Measurements from ENCODE around the gene GRB10.

DNA sequence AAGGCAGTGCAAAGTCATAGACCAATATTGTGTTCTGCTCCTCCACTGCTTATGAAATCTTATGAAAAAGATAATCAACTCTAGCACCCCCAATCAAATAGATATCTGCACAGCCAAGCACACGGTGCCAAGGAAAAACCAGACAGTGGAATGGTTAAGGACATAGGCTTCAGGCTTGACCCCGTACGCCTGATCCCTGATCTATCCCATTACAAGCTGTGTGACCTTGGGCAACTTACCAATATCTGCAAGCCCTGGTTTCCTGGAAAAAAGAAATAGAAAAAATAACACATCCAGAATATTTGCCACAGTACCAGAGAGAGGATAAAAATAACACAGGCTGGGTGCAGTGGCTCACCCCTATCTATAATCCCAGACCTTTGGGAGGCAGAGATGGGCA is 56.9 kb downstream of the GRB10 start:
- TF ChIP-seq, protein P1, sequence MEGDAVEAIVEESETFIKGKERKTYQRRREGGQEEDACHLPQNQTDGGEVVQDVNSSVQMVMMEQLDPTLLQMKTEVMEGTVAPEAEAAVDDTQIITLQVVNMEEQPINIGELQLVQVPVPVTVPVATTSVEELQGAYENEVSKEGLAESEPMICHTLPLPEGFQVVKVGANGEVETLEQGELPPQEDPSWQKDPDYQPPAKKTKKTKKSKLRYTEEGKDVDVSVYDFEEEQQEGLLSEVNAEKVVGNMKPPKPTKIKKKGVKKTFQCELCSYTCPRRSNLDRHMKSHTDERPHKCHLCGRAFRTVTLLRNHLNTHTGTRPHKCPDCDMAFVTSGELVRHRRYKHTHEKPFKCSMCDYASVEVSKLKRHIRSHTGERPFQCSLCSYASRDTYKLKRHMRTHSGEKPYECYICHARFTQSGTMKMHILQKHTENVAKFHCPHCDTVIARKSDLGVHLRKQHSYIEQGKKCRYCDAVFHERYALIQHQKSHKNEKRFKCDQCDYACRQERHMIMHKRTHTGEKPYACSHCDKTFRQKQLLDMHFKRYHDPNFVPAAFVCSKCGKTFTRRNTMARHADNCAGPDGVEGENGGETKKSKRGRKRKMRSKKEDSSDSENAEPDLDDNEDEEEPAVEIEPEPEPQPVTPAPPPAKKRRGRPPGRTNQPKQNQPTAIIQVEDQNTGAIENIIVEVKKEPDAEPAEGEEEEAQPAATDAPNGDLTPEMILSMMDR (IDR thresholded peaks at IDR 0.05): no peak
- TF ChIP-seq POLR2AphosphoS5 (IDR thresholded peaks at IDR 0.05; ENCODE audit: insufficient read depth in 1 of 2, low read depth in 1 of 2): no peak
